Measurements from ENCODE around the gene IPP.
"Not testable (repeated sequence)": the region's sequence is repeated elsewhere in the genome, so short reads cannot be mapped to it uniquely, and the experiment has no call there.

Gene IPP

DNA sequence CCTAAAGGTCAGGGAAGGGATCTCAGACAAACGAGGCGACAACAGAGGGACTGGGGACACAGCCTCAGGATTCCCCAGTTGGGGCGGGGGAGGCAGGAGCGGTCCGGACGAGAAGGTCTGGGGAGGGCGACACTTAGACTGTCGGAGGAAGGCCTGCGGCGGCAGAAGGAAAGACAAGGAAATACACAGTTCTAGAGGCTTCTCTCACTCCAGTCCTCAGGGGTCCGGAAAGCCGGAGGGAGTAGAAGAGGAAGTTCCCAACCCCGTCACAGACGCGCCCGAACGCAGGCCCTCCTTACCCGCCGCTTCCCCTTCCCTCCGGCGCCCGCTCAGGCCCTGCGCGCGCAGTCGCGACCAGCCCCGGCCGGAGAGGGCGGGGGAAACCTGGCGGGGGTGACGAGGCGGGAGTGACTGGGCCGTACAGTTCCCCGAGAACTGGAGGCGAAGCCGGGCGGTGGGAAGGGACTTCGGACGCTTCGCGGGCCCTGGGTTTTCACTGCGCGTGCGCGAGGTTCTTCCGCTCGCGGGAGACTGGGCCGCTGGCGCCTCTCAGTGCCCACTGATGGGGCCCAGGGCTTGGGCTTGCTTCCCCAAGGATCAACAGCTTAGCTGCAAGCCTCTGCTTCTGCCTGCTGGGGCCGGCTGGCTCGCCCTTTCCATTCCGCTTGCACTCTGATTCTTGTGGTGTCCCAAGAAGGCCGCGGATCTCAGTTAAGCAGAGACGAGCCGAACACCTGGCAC, at the start of gene IPP:
TSS of gene IPP (minus strand) at position 356 of the 741 bp plus-strand sequence. CDS start 4,242 bp downstream, outside the sequence.
- peak; percentile 88 to 95 for DNase-seq

DNA sequence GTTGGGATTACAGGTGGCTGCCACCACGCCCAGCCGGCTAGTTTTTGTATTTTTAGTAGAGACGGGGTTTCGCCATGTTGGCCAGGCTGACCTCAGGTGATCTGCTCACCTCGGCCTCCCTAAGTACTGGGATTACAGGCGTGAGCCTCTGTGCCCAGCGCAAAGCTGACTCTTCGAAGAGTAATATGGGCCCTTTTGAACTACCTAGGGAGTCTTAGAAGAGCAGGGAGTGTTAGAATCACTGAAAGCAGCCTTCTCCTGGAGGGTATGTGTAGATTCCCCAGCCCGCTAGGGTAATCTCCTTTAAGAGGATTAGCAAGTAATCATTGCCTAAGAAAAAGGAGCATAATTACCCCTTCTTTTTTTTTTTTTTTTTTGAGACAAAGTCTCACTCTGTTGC, 46.5 kb upstream of the IPP start:
- peak; percentile 84 to 94 for DNase-seq

DNA sequence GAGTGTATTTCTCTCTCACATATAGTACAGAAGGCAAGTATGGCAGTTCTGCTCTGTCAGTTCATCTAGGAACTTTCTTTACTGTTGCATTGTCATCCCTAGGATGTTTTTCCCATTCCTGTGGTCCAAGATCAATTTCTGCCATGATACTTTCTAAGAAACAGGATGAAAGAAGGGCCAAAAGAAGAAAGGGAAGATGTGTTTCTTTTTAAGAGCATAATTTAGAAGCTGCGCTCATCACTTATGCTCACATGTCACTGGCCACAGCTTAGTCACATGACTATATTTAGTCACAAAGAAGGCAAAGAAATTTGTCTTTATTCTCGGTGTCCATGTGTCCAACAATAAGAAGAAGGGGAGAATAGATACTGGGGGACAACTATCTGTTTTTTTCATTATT, 45.9 kb upstream of the IPP start:
- DNase-seq, result no peak

DNA sequence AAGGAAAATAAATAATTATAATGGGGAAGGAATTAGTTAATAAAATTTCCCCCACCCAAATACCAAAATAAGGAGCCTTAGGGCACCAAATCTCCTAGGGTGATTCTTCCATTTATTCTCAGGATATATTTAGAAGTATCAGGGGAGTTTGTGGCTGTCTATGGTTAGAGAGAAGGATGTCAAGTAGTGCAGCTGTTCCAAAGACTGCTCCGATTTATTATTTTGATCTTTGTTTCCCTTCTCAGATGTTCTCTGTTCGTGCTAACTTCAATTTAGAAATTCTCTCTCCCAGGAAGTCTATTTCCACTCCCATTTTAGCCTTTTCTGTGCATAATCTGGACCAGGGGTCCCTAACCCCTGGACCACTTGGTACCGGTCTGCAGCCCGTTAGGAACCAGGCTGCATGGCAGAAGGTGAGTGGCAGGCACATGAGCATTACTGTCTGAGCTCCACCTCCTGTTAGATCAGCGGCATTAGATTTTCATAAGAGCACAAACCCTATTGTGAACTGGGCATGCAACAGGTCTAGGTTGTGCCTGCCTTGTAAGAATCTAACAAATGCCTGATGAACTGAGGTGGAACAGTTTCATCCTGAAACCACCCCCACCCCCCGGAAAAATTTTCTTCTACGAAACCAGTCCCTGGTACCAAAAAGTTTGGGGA, 43.6 kb upstream of the IPP start:
- DNase-seq, result peak in 1 of 2 experiments; percentile 43

DNA sequence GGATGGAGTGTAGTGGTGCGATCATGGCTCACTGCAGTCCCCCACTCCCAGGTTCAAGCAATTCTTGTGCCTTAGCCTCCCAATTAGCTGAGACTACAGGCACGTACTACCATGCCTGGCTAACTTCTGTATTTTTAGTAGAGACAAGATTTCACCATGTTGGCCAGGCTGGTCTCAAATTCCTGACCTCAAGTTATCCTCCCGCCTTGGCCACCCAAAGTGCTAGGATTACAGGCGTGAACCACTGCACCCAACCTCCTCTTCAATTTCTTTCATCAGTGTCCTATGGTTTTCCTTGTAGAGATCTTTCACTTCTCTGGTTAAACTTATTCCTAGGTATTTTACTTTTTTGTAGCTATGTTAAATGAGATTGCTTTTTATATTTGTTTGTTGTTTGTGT, 42.3 kb upstream of the IPP start:
- DNase-seq, result no peak

DNA sequence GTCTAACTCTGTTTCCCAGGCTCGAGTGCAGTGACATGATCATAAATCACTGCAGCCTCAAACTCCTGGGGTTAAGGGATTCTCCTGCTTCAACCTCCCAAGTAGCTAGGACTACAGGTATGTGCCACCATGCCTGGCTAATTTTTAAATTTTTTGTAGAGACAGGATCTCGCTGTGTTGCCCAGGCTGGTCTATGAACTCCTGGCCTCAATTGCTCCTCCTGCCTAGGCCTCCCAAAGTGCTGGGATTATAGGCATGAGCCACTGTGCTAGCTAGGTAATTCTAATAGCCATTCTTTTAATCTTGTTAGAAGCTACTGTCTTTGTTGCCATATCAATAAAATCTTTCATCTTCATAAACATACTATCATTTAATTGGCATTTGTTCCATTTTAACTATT, 39.1 kb upstream of the IPP start:
- DNase-seq, result no peak

DNA sequence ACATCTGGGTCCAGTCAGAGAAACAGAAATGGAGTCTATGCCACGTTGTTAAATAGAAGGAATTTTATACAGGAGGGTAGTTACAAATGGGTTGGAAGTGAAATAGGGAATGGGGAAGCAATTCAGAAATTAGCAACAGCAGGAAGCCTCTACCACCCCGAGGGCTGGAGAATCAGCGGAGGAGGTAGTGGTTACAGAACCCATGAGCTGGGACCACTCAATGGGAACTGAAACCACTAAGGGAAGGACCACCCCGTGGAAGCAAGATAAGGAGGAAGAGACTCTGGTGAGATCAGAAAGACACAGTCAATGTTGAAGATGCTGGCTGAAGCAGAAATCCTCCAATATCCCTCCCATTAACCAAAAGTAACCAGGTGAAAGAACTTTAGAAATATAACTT, 37.5 kb upstream of the IPP start:
- no peak for DNase-seq

DNA sequence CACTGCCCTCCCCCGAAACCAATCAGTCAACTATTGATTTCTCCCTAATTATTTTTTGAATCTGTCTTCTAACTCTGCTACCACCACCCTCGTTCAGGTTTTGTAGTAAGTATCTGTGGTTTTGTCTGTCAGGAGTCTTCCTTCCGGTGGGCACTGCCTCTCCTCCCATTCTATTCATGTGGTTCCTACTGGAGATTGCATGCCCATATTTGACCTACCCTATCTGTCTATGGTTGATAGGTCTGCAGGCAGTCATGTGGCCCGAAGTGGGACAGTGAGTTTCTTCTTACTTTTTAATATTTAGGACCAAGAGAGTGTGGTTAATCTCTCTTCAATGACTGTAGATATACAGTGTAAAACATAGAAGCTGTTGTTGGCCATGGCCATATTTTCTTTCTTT, 35.1 kb upstream of the IPP start:
- no peak for DNase-seq

DNA sequence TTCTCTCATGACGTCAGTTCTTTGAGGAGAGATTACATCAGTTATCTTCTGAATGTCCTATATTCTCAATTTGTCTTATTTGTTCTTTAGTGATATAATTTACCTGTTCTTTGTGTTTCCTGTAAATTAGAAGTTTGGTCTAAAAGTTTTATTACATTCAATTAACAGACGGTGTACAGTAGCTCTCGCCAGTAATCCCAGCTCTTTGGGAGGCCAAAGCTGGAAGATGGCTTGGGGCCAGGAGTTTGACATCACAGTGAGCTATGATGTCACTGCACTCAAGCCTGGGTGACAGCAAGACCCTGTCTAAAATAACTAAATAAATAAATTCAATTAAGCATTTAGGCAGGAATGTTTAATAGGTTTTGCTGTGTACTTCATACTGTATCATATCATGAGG, 25.3 kb upstream of the IPP start:
- DNase-seq, result no peak

DNA sequence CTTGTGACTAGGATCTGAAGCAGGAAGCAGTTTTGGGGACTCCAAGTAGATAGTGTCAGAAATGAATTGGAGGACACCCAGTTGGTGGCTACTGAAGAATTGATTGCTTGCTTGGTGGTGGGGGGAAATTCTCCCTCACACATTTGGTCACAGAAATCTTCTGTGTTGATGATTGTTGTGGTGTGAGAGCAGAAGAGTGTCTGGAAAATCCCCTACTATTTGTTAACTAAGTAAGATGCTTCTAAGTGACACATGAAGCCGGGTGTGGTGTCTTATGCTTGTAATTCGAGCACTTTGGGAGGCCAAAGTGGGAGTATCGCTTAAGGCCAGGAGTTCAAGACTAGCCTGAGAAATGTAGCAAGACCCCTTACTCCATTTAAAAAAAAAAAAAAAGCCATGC, 22.5 kb upstream of the IPP start:
- DNase-seq, result no peak

DNA sequence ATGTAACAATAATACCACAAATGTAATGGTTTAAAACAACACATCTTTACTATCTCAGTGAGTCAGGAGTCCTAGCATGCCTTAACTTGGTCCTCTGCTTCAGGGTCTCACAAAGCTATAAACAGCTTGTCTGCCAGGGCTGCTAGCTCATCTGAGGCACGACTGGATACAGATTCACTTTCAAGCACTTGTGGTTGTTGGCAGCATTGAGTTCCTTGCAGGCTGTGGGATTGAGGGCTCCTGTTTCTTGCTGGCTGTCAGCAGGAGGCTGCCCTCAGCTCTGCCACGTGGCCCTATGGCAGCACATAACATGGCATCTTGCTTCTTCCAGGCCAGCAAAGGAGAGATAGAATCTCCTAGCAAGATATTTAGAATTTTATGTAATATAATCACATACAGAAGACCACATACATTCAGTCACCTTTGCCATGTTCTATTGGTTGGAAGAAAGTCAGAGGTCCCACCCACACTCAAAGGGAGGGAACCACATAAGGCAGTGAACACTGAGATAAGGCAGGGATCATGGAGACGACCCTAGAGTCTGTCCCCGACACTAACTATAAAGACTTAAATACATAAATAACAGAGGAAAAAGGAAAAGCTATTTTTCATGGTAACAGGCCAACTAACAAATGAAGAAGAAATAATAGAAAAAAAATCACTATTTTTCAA, 18.9 kb upstream of the IPP start:
- DNase-seq, result peak; percentile 23 to 59

DNA sequence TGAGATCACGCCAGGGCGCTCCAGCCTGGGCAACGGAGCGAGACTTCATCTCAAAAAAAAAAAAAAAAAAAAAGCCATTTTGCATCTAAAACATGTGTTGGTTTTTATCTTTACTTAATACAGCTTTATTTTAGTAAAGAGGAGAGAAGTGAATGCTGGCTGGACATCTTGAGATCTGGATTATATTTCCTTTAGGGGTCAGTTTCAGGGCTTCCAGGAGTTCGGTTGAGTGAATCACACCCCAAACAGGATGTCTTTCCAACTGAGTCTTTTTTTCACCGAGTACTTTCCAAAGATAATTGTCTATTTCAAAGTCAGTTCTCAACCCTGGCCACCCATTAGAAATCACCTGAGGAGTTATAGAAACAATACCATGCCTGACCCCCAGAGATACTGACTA, 16.6 kb upstream of the IPP start:
- DNase-seq, result no peak

DNA sequence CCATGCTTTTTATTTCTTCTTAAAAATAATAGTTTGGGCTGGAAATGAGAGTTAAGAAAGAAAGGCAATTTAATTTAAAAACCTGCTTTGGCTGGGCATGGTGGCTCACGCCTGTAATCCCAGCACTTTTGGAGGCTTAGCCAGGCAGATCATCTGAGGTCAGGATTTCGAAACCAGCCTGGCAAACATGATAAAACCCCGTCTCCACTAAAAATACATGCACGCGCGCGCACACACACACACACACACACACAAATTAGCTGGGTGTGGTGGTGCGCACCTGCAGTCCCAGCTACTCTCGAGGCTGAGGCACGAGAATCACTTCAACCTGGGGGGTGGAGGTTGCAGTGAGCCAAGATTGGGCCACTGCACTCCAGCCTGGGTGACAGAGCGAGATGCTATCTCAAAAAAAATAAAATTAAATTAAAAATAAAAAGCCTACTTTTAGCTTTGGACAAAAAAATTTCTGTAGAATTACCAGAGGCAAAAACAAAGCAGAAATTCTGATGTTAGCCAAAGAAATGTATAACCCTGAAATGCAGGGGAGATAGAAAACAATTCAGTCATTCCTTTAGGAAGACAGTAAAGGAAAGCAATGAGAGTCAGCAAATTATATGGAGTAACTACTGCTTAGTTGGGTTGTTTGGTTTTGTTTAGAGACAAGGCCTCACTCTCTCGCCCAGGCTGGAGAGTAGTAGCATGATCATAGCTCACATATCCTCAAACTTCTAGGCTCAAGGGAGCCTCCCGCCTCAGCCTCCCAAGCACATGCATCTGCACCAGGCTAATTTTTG, 15.7 kb upstream of the IPP start:
- no peak for DNase-seq

DNA sequence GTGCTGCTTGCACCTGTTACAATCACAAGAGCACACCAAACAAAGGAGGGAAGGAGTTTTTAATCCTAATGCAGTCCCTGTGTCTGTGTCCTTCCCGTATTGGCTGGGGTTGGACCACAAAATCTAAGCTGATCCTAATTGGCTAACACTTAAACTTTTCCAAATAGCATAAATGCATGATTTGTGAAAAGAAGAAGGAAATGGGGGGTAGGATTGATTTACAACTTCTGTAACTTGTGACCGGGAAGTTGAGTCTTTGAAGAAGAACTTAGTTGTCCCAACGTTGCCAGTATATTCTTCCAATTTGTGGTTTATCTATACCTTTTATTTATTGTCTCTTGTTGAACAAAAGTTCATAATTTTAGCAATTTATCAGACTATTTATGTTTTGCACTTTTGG, 11.8 kb upstream of the IPP start:
- DNase-seq, result no peak

DNA sequence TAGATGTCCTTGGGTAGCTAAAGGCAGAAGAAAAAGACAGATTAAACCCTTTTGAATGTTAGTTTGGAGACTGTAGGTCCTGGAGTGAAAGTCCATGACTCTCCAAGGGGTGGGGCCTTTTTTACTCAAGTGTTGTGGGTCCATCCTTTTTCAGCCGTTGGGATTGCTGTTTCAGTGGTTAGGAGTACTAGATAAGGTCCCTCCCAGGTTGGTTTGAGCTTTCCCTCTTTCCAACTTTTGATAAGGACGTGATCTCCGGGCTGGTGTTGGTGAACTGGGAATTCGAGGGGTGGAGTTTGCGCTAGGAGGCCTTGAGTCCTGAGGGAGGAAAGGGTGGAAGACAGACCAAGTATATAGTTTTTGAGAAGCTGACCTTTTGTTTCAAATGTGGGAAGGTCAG, 5.2 kb upstream of the IPP start:
- no peak for DNase-seq

DNA sequence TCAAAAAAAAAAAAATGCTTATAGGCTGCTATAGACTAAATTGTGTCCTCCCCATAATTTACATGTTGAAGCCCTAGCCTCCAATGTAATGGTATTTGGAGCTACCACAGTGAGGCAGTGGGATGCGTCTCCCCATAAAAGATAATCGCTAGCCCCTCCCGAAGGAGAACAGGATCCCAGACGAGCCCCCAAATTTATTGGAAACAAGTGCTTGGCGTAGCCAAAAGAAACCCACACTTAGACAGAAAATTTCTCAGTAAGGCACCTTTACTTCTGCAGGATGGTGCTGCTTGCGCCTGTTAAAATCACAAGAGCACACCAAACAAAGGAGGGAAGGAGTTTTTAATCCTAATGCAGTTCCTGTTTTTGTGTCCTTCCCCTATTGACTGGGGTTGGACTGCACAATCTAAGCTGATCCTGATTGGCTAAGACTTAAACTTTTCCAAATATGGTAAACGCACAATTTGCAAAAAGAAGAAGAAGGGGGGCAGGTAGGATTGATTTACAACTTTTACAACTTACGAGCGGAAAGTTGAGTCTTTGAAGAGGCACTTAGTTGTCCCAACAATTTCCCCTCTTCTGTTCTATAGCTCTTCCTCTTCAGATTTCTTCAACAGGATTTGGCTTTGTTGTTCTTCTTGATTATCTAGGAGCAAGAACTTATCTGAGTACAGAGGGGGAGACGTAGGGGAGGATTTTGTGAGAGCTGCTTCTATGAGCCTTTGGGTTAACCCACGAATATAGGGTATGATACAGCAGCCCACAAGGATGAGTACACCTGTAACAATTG, 3.0 kb upstream of the IPP start:
- no peak for DNase-seq

DNA sequence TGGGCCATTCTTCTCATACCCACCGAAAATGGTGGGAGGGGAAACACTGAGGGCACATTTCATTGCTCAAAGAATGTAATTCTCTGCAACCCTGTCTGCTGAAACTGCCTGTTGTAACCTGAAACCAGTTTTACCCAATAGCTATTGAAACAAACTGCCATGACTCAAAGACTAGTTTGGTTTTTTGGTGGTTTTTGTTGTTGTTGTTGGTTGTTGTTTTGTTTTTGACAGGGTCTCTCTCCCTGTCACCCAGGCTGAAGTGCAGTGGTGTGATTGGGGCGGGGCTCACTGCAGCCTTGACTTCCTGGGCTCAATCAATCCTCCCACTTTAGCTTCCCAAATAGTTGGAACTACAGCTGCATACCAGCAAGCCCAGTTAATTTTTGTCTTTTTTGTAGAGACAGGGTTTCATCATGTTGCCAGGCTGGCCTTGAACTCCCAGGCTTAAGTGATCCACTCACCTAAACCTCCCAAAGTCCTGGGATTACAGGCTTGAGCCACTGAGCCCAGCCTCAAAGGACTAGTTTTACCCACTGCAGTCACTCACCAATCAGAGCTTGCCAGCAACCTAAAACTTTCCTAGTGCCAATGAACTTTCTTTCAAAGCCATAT, 2.1 kb upstream of the IPP start:
- no peak for DNase-seq

DNA sequence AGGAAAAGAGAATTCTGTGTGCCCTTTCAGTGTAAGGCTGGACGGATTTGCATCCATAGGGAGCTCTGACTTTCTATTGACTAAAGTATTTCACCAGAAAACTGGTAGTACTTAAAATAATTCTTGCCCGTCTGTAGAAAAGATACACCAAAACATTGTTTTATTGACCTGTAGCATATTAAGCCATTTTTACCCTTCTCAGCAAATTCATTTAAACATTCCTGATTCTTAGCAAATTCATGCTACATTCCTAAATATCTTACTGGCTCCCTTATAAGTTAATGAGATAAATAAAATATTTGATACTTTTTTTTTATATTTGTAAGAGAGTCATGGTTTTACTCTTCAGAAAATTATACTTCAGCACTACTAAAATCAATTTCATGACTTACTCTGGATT, 1.6 kb upstream of the IPP start:
- DNase-seq, result no peak

DNA sequence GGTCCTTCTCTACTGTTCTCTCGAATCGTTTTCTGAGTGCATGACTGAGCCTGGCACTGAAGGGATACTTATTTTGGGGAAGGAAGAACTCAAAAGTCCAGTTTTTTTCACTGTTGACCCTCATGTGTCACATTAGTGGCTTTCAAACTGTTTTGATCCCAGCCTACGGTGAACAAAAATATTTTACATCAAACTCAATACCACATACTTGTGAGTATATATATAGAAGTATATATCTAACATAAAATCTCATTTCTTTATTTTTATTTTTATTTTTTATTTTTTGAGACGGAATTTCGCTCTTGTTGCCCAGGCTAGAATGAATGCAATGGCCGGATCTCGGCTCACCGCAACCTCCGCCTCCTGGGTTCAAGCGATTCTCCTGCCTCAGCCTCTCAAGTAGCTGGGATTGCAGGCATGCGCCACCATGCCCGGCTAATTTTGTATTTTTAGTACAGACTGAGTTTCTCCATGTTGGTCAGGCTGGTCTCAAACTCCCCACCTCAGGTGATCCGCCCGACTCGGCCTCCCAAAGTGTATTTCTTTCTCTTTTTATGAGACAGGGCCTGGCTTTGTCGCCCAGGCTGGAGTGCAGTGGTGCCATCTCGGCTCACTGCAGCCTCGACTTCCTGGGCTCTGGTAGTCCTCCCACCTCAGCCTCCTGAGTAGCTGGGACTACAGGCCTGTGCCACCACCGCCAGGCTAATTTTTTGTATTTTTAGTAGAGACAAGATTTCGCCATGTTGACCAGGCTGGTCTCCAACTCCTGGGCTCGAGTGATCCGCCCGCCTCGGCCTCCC, 786 bp upstream of the IPP start:
- not testable (repeated sequence) for DNase-seq

DNA sequence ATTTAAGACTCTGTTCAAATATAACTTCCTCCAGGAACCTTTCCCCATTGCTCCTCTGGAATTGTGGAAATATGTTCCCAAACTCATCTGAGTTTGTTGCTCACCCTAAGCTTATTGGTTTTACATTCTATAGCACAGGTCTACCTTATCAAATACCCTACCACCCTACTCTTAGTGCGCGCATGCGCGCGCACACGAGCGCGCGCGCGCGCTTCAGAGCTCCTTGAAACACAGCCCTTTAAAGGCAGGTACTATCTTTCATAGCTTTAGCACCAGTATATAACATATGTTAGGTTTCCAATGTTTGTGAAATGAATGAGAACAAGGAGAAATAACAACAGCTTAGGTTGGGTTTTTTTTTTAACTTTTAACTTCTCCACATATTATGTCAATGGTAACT, 3.5 kb downstream of the IPP start:
- DNase-seq, result no peak

DNA sequence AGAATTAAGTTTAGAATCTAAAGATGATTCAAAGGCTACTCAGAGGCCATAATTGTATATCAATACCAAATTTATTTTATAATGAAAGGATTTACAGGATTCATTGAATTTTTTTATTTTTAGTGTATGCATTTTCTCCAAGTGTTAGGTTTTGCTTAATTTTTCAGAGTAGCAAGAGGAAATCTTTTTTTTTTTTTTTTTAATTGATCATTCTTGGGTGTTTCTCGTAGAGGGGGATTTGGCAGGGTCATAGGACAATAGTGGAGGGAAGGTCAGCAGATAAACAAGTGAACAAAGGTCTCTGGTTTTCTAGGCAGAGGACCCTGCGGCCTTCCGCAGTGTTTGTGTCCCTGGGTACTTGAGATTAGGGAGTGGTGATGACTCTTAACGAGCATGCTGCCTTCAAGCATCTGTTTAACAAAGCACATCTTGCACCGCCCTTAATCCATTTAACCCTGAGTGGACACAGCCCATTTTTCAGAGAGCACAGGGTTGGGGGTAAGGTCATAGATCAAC, 10.8 kb downstream of the IPP start:
- DNase-seq, result peak in 1 of 2 experiments; percentile 35

Data from NCI-H524 (cell line).